Uterus (tissue), 4 donors: ENCODE measurements around the gene PNLIPRP3. TPM values are rescaled to one million over a fixed set of nuclear protein-coding genes. Genes with fewer than 3 reads are reported as not detected.

ENCODE experiments used
- DNase-seq, 2 donors: peaks; one replicate each; pipeline ENCODE4 v3.0.0-alpha.2; 2019 to 2020
- H3K27ac ChIP-seq, 2 donors: fragments of 200-600 bp; sonication (generic); 1 replicate in 1 of 2; 2 replicates in 1 of 2; pipeline ENCODE4 v1.5.1; 2016 to 2018
- H3K27me3 ChIP-seq, 2 donors: fragments of 200-600 bp; sonication (generic); one replicate each; pipeline ENCODE4 v1.5.1; 2018 to 2019; ENCODE audit warnings: control low read depth in 1 of 2
- H3K36me3 ChIP-seq, 2 donors: fragments of 200-600 bp; sonication (generic); one replicate each; pipeline ENCODE4 v1.5.1; 2019; ENCODE audit warnings: control low read depth in 1 of 2
- H3K4me1 ChIP-seq, 2 donors: fragments of 200-600 bp; sonication (generic); one replicate each; pipeline ENCODE4 v1.5.1; 2018 to 2019; ENCODE audit warnings: control low read depth in 1 of 2
- H3K4me3 ChIP-seq, 2 donors: fragments of 200-600 bp; sonication (generic); 1 replicate in 1 of 2; 2 replicates in 1 of 2; pipeline ENCODE4 v1.5.1; 2018 to 2019; ENCODE audit warnings: mild to moderate bottlenecking in 1 of 2
- H3K9me3 ChIP-seq, 2 donors: fragments of 200-600 bp; sonication (generic); one replicate each; pipeline ENCODE4 v1.5.1; 2019; ENCODE audit warnings: control low read depth in 1 of 2
- POLR2A ChIP-seq, 2 donors: fragments of 450-650 bp; IDR thresholded peaks; one replicate each; pipeline ENCODE4 v1.6.1; 2016; ENCODE audit warnings: antibody characterized with exemption in 2 of 2, mild to moderate bottlenecking in 1 of 2, moderate library complexity in 1 of 2
- intact Hi-C: fragments of 100-400 bp; cut with DNase I; formaldehyde crosslinking; loops from one replicate; pipeline ENCODE4 v1.15.1; 2023; ENCODE audit warnings: low total_unique reads
- total RNA-seq, 4 donors: library from RNA; depleted of rRNA in 3 of 4; stranded (reverse); fragments of >200 nt in 3 of 4; gene quantifications; one replicate each; pipeline versions ENCODE4 v1.1.0 to v1.2.4, GENCODE V29; 2014 to 2023
- TF ChIP-seq, protein P1 (sequence below), 4 experiments: fragments of 200-600 bp in 2 of 4; fragments of 450-650 bp in 2 of 4; sonication (generic) in 2 of 4; IDR thresholded peaks; one replicate each; pipeline ENCODE4 v1.5.1; 2016 to 2019; ENCODE audit warnings: antibody characterized with exemption in 4 of 4, mild to moderate bottlenecking in 2 of 4, moderate library complexity in 1 of 4
- donor health status: DM: yes; HTN: yes; CAD: no.

Gene PNLIPRP3
- total RNA-seq, 4 donors from 2014 or later, result 0.07 TPM; not detected in 3

DNA sequence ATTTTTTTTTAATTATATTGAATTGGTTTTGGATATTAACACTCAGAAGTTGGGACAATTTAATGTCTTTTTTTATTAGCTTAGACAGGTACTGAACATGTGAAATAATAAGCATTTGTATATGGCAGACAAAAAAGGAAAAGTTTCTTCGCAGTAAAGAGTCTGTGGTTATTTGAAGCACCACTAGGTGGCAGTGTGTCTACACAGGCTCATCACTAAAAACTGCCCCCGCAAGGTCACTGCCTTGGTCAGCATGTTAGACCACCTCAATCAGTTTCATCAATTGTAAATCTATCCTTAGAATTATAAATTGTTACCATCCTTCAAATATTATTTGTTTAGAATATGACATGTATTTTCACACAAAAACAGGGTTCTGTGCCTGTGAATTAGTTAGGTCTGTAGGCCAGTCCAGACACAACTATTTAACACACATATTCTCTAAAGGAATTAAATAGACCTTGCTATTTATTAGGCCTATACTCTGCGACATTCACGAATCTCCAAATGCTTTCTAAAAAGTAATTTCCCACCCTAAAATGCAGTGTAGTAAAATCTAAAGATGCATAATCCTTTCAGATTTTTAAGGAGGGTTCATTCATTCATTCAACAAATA, 17.0 kb downstream of the PNLIPRP3 start:
- intact Hi-C loops, result no loop called here
- H3K36me3 ChIP-seq, result no peaks in the 10 kb centered on the region
- DNase-seq, result no peak
- no peaks in the 10 kb centered on the region for H3K4me1 ChIP-seq
- TF ChIP-seq POLR2A (IDR thresholded peaks at IDR 0.05), result no peak
- TF ChIP-seq, protein P1, sequence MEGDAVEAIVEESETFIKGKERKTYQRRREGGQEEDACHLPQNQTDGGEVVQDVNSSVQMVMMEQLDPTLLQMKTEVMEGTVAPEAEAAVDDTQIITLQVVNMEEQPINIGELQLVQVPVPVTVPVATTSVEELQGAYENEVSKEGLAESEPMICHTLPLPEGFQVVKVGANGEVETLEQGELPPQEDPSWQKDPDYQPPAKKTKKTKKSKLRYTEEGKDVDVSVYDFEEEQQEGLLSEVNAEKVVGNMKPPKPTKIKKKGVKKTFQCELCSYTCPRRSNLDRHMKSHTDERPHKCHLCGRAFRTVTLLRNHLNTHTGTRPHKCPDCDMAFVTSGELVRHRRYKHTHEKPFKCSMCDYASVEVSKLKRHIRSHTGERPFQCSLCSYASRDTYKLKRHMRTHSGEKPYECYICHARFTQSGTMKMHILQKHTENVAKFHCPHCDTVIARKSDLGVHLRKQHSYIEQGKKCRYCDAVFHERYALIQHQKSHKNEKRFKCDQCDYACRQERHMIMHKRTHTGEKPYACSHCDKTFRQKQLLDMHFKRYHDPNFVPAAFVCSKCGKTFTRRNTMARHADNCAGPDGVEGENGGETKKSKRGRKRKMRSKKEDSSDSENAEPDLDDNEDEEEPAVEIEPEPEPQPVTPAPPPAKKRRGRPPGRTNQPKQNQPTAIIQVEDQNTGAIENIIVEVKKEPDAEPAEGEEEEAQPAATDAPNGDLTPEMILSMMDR (IDR thresholded peaks at IDR 0.05), result peak in 3 of 4 experiments; percentile 14 to 35 (median 34)
- H3K27me3 ChIP-seq, result no peaks in the 10 kb centered on the region
- H3K9me3 ChIP-seq, result no peaks in the 10 kb centered on the region
- no peak overlapping the region for H3K27ac ChIP-seq
- H3K4me3 ChIP-seq, result no peak overlapping the region

DNA sequence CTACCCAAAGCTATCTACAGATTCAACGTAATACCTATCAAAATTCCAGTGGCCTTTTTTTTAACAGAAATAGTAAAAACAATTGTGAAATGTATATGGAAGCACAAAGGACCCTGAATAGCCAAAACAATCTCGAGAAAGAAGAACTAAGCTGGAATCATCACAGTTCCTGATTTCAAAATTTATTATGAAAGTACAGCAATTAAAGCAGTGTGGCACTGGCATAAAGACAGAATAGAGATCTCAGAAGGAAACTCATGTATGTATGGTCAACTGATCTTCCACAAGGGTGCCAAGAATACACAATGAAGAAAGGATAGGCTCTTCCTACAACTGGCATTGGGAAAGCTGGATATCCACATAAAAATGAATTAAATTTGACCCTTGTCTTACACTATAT, 23.2 kb downstream of the PNLIPRP3 start:
- Histone ChIP-seq H3K9me3 (no peaks in the 10 kb centered on the region), H3K4me1 (no peaks in the 10 kb centered on the region), H3K27ac (no peak overlapping the region), H3K4me3 (no peak overlapping the region), H3K27me3 (no peaks in the 10 kb centered on the region), H3K36me3 (no peaks in the 10 kb centered on the region)
- TF ChIP-seq, protein P1 (IDR thresholded peaks at IDR 0.05), result no peak
- TF ChIP-seq POLR2A (IDR thresholded peaks at IDR 0.05), result no peak
- no peak for DNase-seq
- intact Hi-C loops, result no loop called here

DNA sequence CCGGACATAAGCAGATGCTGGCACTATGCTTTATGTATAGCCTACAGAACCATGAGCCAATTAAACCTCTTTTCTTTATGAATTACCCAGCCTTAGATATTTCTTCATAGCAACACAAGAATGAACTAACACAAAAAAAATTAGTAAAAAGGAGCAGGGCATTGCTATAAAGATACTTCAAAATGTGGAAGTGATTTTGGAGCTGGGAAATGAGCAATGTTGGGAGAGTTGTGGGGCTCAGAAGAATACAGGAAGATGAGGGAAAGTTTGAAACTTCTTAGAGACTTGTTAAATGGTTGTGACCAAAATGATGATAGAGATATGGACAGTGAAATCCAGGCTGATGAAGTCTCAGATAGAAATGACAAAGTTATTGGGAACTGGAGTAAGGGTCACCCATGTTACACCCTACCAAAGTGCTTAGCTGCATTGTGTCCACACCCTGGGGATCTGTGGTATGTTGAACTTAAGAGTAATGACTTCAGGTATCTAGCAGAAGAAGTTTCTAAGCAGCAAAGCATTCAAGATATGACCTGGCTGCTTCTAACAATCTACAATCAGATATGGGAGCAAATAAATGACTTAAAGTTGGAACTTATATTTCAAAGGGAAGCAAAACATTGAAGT, 24.2 kb downstream of the PNLIPRP3 start:
- intact Hi-C loops, result no loop called here
- no peak for DNase-seq
- no peak overlapping the region for H3K4me3 ChIP-seq
- H3K27ac ChIP-seq, result no peak overlapping the region
- no peaks in the 10 kb centered on the region for H3K27me3 ChIP-seq
- H3K9me3 ChIP-seq, result no peaks in the 10 kb centered on the region
- no peaks in the 10 kb centered on the region for H3K4me1 ChIP-seq
- H3K36me3 ChIP-seq, result no peaks in the 10 kb centered on the region
- TF ChIP-seq, protein P1 (IDR thresholded peaks at IDR 0.05), result no peak
- TF ChIP-seq POLR2A (IDR thresholded peaks at IDR 0.05), result no peak

DNA sequence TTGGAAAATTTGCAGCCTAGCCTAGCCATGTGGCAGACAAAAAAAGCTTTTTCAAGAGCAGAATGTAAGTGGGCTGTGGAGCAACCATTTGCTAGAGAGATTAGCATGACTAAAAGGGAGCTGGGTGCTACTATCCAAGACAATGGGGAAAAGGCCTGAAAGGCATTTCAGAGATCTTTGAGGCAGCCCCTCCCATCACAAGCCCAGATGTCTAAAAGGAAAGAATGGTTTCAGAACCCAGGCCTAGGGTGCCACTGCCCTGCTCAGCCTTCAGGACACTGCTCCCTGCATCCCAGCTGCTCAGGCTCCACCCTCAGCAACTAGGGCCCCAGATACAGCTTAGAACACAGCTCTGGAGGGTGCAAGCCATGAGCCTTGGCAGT, 24.7 kb downstream of the PNLIPRP3 start:
- TF ChIP-seq, protein P1 (IDR thresholded peaks at IDR 0.05), result no peak
- TF ChIP-seq POLR2A (IDR thresholded peaks at IDR 0.05), result no peak
- no peak for DNase-seq
- no peaks in the 10 kb centered on the region for H3K9me3 ChIP-seq
- no peaks in the 10 kb centered on the region for H3K4me1 ChIP-seq
- H3K27me3 ChIP-seq, result no peaks in the 10 kb centered on the region
- no peak overlapping the region for H3K27ac ChIP-seq
- H3K36me3 ChIP-seq, result no peaks in the 10 kb centered on the region
- no peak overlapping the region for H3K4me3 ChIP-seq
- intact Hi-C loops, result no loop called here

DNA sequence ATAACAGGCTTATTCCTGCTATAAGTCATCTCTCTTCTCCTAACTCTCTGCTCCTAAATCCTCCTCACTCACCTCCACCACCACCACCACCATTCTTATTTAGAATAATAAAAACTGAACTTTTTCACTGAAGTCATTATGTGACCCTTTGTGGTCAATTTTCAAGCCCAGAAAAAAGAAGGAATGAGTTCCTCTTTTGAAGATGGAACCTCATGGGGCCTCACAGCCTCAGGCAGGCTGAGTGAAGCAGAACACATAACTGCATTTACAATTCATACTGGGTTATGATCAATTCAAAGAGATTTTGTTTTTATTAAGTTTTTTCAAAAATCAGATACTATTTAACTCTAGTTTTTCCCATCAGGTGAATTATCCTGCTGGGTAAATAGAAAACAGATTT, 29.8 kb downstream of the PNLIPRP3 start:
- intact Hi-C loops, result no loop called here
- H3K36me3 ChIP-seq, result no peaks in the 10 kb centered on the region
- no peak overlapping the region for H3K27ac ChIP-seq
- no peaks in the 10 kb centered on the region for H3K4me1 ChIP-seq
- no peak overlapping the region for H3K4me3 ChIP-seq
- DNase-seq, result no peak
- no peaks in the 10 kb centered on the region for H3K27me3 ChIP-seq
- TF ChIP-seq, protein P1 (IDR thresholded peaks at IDR 0.05), result no peak
- TF ChIP-seq POLR2A (IDR thresholded peaks at IDR 0.05), result no peak
- no peaks in the 10 kb centered on the region for H3K9me3 ChIP-seq
